H9 (cell line): Measurements from ENCODE around the gene LPCAT3. TPM values are rescaled to one million over a fixed set of nuclear protein-coding genes. Genes with fewer than 3 reads are reported as not detected.

Experiments used
- DNase-seq: peaks from one replicate; pipeline ENCODE4 v3.0.0-alpha.2; 2017
- H2AFZ ChIP-seq: one replicate; pipeline ENCODE4 v1.6.1; 2013; ENCODE audit warnings: mild to moderate bottlenecking, low read length, control low read depth, moderate library complexity
- H2AK5ac ChIP-seq: 2 replicates; pipeline ENCODE4 v1.6.1; 2013; ENCODE audit warnings: low read length, control low read depth, mixed read lengths; ENCODE audit not compliant: insufficient read length
- H2BK120ac ChIP-seq: one replicate; pipeline ENCODE4 v1.6.1; 2013; ENCODE audit warnings: low read depth, mild to moderate bottlenecking, low read length, control low read depth, inconsistent platforms; ENCODE audit not compliant: poor library complexity, severe bottlenecking
- H2BK12ac ChIP-seq: 2 replicates; pipeline ENCODE4 v1.6.1; 2013; ENCODE audit warnings: low read length, control low read depth, mixed read lengths, low read depth; ENCODE audit not compliant: insufficient read length
- H2BK15ac ChIP-seq: 2 replicates; pipeline ENCODE4 v1.6.1; 2013; ENCODE audit warnings: low read depth, low read length, control low read depth
- H2BK20ac ChIP-seq: one replicate; pipeline ENCODE4 v1.6.1; 2013; ENCODE audit warnings: low read depth, mild to moderate bottlenecking, low read length, control low read depth, inconsistent platforms; ENCODE audit not compliant: poor library complexity, severe bottlenecking
- H2BK5ac ChIP-seq: 2 replicates; pipeline ENCODE4 v1.6.1; 2013; ENCODE audit warnings: low read length, control low read depth, mixed read lengths; ENCODE audit not compliant: insufficient read length
- H3K14ac ChIP-seq: 2 replicates; pipeline ENCODE4 v1.6.1; 2013; ENCODE audit warnings: low read length, control low read depth; ENCODE audit not compliant: insufficient read depth
- H3K18ac ChIP-seq: 2 replicates; pipeline ENCODE4 v1.6.1; 2013; ENCODE audit warnings: low read depth, mild to moderate bottlenecking, mixed read lengths, low read length, control low read depth; ENCODE audit not compliant: insufficient read length
- H3K23ac ChIP-seq: 2 replicates; pipeline ENCODE4 v1.6.1; 2013; ENCODE audit warnings: low read length, control low read depth, mixed read lengths, low read depth; ENCODE audit not compliant: insufficient read length
- H3K23me2 ChIP-seq: 2 replicates; pipeline ENCODE4 v1.6.1; 2013; ENCODE audit warnings: low read depth, mild to moderate bottlenecking, mixed read lengths, low read length, control low read depth; ENCODE audit not compliant: insufficient read length, poor library complexity, severe bottlenecking
- H3K27ac ChIP-seq: 2 replicates; pipeline ENCODE4 v1.5.1; 2013; ENCODE audit warnings: low read length, control low read depth, mixed read lengths, low read depth; ENCODE audit not compliant: insufficient read length
- H3K27me3 ChIP-seq: 2 replicates; pipeline ENCODE4 v1.6.1; 2013; ENCODE audit warnings: low read length, control low read depth, inconsistent platforms; ENCODE audit not compliant: insufficient read depth
- H3K4ac ChIP-seq: 2 replicates; pipeline ENCODE4 v1.6.1; 2013; ENCODE audit warnings: low read depth, mild to moderate bottlenecking, control low read depth, inconsistent platforms, low read length, moderate library complexity
- H3K4me1 ChIP-seq: 2 replicates; pipeline ENCODE4 v1.6.1; 2013; ENCODE audit warnings: low read length, control low read depth, inconsistent platforms; ENCODE audit not compliant: insufficient read depth
- H3K4me2 ChIP-seq: 2 replicates; pipeline ENCODE4 v1.6.1; 2013; ENCODE audit warnings: low read length, control low read depth, mixed read lengths; ENCODE audit not compliant: insufficient read length, insufficient read depth
- H3K56ac ChIP-seq: 2 replicates; pipeline ENCODE4 v1.6.1; 2013; ENCODE audit warnings: low read depth, mild to moderate bottlenecking, mixed read lengths, low read length, control low read depth; ENCODE audit not compliant: insufficient read length
- H3K79me1 ChIP-seq: 2 replicates; pipeline ENCODE4 v1.6.1; 2013; ENCODE audit warnings: low read depth, mild to moderate bottlenecking, moderate library complexity, low read length, control low read depth, inconsistent platforms; ENCODE audit not compliant: insufficient read depth, poor library complexity, severe bottlenecking
- H3K79me2 ChIP-seq: 2 replicates; pipeline ENCODE4 v1.6.1; 2013; ENCODE audit warnings: low read length, control low read depth, inconsistent platforms; ENCODE audit not compliant: insufficient read depth
- H3K9ac ChIP-seq: 2 replicates; pipeline ENCODE4 v1.6.1; 2013; ENCODE audit warnings: low read length, control low read depth, mixed read lengths; ENCODE audit not compliant: insufficient read length; ENCODE audit errors: extremely low read depth
- H3K9me3 ChIP-seq: one replicate; pipeline ENCODE4 v1.6.1; 2013; ENCODE audit warnings: low read depth, low read length, inconsistent platforms; ENCODE audit not compliant: control insufficient read depth
- H3T11ph ChIP-seq: one replicate; pipeline ENCODE4 v1.6.1; 2013; ENCODE audit warnings: mild to moderate bottlenecking, low read length, control low read depth, inconsistent platforms
- H4K20me1 ChIP-seq: one replicate; pipeline ENCODE4 v1.6.1; 2013; ENCODE audit not compliant: control insufficient read depth, insufficient read length, insufficient read depth
- H4K5ac ChIP-seq: 2 replicates; pipeline ENCODE4 v1.6.1; 2013; ENCODE audit warnings: low read depth, mild to moderate bottlenecking, mixed read lengths, low read length, control low read depth; ENCODE audit not compliant: insufficient read length
- H4K8ac ChIP-seq: replicated peaks from 2 replicates; pipeline ENCODE4 v1.6.1; 2013; ENCODE audit warnings: low read length, control low read depth, mixed read lengths, low read depth; ENCODE audit not compliant: insufficient read length
- H4K91ac ChIP-seq: 2 replicates; pipeline ENCODE4 v1.6.1; 2013; ENCODE audit warnings: low read depth, mild to moderate bottlenecking, moderate library complexity, mixed read lengths, low read length, control low read depth; ENCODE audit not compliant: insufficient read length
- H3K27ac Mint-ChIP-seq, 3 experiments: 2 replicates in 2 of 3; 3 replicates in 1 of 3; pipeline ENCODE4 v1.8.0; 2020 to 2021; ENCODE audit warnings: mixed read lengths in 3 of 3, mild to moderate bottlenecking in 1 of 3, moderate library complexity in 1 of 3
- H3K27me3 Mint-ChIP-seq: 2 replicates; pipeline ENCODE4 v1.8.0; 2021; ENCODE audit warnings: low read depth, mild to moderate bottlenecking, moderate library complexity, mixed read lengths
- H3K36me3 Mint-ChIP-seq, 3 experiments: 2 replicates in 2 of 3; 3 replicates in 1 of 3; pipeline ENCODE4 v1.8.0; 2020 to 2021; ENCODE audit warnings: low read depth in 3 of 3, mixed read lengths in 3 of 3; ENCODE audit not compliant: insufficient read depth in 1 of 3
- H3K4me1 Mint-ChIP-seq, 2 experiments: 2 replicates each; pipeline ENCODE4 v1.8.0; 2020; ENCODE audit warnings: mixed read lengths in 2 of 2
- H3K4me3 Mint-ChIP-seq, 2 experiments: 2 replicates in 1 of 2; 3 replicates in 1 of 2; pipeline ENCODE4 v1.8.0; 2020 to 2021; ENCODE audit warnings: mild to moderate bottlenecking in 2 of 2, mixed read lengths in 2 of 2, moderate library complexity in 1 of 2
- H3K9me3 Mint-ChIP-seq, 2 experiments: 2 replicates in 1 of 2; 3 replicates in 1 of 2; pipeline ENCODE4 v1.8.0; 2020; ENCODE audit warnings: mild to moderate bottlenecking in 2 of 2, mixed read lengths in 2 of 2, moderate library complexity in 1 of 2
- CTCF ChIP-seq: fragments of 200-600 bp; sonication (generic); conservative IDR thresholded peaks from 3 replicates; pipeline ENCODE4 v1.8.0; 2021; ENCODE audit warnings: antibody characterized with exemption, mild to moderate bottlenecking
- WGBS: extraction: QIAGEN DNeasy Blood & Tissue Kit; methylation state at CpG from one replicate; pipeline ENCODE4 v1.1.7; 2013; ENCODE audit warnings: missing lambda C conversion rate, low lambda C conversion rate, mixed read lengths; ENCODE audit not compliant: insufficient read length; ENCODE audit errors: extremely low coverage; 5-methylcytosine and 5-hydroxymethylcytosine counted together
- total RNA-seq: library from RNA; stranded (reverse); gene quantifications from 2 replicates; pipeline ENCODE4 v1.2.1, GENCODE V29; 2021

The LPCAT3 gene
- total RNA-seq, 1 experiment from 2014 or later: 47.7 TPM

GRCh38 chr12:6947615-6948014 lies 70.7 kb downstream of the LPCAT3 start:
- WGBS: no CpG with 5 or more reads among the region's 8 CpGs
- H3K4me2 ChIP-seq: no peak overlapping the region
- no peak overlapping the region; a peak in 2 of 7 replicates for H3K27ac Mint-ChIP-seq

More at GRCh38 chr12:6947615-6948014, 70.7 kb downstream of the LPCAT3 start:
- Histone ChIP-seq H2BK20ac (no peak overlapping the region), H2AK5ac (no peak overlapping the region), H2BK120ac (no peak overlapping the region), H3K27ac (no peak overlapping the region), H3K18ac (no peak overlapping the region), H2AFZ (no peak overlapping the region), H4K91ac (no peak overlapping the region), H3K79me1 (no peaks in the 10 kb centered on the region), H3K9ac (no peak overlapping the region), H3K23ac (no peak overlapping the region), H4K8ac (no peak overlapping the region), H3K23me2 (peaks cover 16% of the 10 kb centered on the region), H2BK5ac (no peak overlapping the region), H3K27me3 (no peaks in the 10 kb centered on the region), H2BK15ac (no peak overlapping the region), H3K4ac (no peak overlapping the region), H2BK12ac (no peak overlapping the region), H4K20me1 (peaks cover 2% of the 10 kb centered on the region), H4K5ac (no peak overlapping the region), H3K56ac (no peak overlapping the region), H3T11ph (no peak overlapping the region), H3K14ac (no peak overlapping the region), H3K4me1 (0 out of 2 replicates have a peak, but pooled peaks cover 4% of the 10 kb centered on the region), H3K9me3 (no peaks in the 10 kb centered on the region), H3K79me2 (no peaks in the 10 kb centered on the region)
- no peak for TF ChIP-seq CTCF
- DNase-seq: no peak
- H3K36me3 Mint-ChIP-seq: peaks cover 3 to 6% (median 6%) of the 10 kb centered on the region in 3 experiments; a peak in 3 of 7 replicates
- peaks cover 42% of the 10 kb centered on the region in 2 experiments for H3K4me1 Mint-ChIP-seq
- H3K9me3 Mint-ChIP-seq: no peaks in the 10 kb centered on the region; a peak in 1 of 5 replicates
- peaks cover 2% of the 10 kb centered on the region; the same call in 1 of the 2 replicates for H3K27me3 Mint-ChIP-seq
- H3K4me3 Mint-ChIP-seq: peak overlapping the region; percentile 18 to 25; a peak in 1 of 5 replicates
